ENCODE results near the gene ROBO1.

Gene ROBO1

DNA sequence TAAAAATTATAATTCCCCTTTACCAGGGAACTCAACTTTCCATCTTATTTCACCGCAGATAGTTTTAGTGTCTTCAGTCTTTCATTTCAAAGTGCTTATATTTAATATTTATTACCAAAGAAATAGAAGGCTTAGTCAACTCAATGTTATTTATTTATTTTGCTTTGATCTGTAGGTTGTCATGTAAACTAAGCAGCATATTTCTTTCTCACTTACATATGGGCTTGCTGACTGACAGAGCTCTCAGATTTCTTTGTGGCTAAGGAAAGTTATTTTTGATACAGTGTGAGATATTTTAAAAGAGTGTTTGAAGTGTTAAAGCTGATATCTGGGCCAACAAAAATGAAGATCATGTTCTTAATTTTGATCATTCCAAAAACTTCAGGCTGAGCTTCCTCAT lies 331.4 kb downstream of the ROBO1 start:
- no peak for DNase-seq

- no peak for DNase-seq
Measured at GRCh38 chr3:79427081-79427480, 340.7 kb downstream of the ROBO1 start.

DNA sequence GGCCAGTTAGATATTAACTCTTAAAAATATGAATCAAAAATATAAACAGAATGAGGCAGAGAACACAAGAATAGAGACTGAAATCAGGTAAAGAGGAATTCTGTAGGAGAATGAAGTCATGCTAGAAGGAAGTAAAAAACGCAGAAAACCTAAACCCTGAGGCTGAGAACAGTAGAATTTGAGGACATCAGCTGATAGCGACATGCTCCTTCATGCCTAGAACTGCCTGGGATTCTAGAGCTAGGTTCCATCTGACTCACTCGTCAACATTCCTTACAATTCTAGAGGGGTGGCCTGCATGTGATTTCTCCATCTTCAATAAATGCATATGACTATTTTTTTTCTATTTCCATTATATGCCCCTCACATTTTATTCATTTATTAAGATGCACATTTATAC lies 343.0 kb downstream of the ROBO1 start:
- DNase-seq, result no peak

- no peak for DNase-seq
Measured at GRCh38 chr3:79423417-79423816, 344.4 kb downstream of the ROBO1 start.

DNA sequence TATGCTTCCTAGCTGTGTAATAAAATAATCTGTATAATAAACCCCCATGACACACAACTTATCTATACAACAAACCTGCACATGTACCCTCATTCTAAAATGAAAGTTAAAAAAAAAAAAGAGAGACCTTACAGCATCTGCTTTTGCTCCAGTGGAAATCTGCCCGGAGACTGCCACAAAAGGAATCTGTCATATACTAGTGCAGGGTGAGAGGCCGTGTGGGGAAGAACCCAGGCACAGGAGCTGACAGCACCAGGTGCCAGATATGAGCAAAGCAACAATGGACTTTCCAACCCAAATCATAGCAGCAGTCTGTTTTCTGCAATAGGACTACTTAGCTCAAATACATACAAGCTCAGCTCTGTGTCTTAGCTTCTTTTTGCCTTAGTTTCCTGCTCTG lies 346.5 kb downstream of the ROBO1 start:
- no peak for DNase-seq

GRCh38 chr3:79418855-79419621 lies 348.8 kb downstream of the ROBO1 start:
- DNase-seq, result no peak

DNA sequence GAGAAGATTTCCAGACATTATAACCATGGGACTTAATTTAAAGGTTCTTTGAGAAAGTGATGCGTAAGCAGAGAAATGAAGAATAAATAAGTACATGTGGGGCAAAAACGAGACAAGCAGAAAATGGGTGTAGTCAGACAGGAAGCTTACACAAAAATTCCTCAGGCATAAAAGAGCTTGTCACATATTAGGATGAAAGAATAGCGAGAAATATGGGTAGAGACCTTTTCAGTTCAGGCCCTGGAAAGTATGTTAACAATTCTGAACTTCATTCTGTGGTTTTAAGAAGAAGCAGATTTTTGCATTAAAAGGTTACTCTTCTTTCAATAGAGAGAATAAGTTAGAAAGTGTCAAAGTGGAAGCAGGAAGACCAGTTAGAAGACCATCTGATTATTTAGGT lies 352.4 kb downstream of the ROBO1 start:
- DNase-seq, result no peak

- no peak for DNase-seq
Measured at GRCh38 chr3:79414806-79415205, 353.0 kb downstream of the ROBO1 start.

- DNase-seq, result no peak
Measured at GRCh38 chr3:79414035-79414434, 353.8 kb downstream of the ROBO1 start.

- DNase-seq, result no peak
Measured at GRCh38 chr3:79412537-79412936, 355.3 kb downstream of the ROBO1 start.

DNA sequence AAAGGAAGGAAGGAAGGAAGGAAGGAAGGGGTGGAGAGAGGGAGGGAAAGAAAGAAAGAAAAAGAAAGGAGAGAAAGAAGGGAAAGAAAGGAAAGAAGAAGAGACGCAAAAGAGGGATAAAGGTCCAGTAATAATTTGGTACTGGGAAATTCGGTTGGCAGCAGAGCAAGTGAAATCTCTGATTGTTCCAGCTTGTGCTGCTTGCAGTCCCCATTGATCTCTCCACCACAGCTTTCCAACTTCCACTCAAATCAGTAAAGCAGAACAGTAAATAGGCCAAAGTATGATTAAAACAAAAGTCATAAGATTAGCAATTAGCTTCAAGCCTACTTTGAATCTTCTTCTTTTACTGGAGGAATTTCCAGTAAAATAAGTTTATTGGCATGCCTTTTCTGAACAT lies 357.2 kb downstream of the ROBO1 start:
- no peak for DNase-seq

DNA sequence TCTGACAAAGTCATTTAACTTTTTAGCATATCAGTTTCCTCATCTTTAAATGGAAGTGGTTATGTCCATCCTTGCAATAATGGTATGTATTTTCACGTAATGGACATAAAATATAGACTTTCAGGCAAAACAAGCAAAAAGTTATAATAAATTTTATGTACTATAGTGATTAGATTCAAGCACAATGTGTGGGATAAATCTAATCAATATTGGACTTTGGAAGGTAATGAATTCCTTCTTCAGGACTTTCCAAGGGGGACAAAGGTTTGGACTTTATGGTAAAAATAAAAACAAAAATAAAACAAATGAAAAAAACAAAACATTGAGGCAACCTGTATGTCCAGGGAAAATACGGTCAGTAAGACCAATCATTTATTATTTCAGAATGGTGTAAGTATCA lies 357.7 kb downstream of the ROBO1 start:
- no peak for DNase-seq

DNA sequence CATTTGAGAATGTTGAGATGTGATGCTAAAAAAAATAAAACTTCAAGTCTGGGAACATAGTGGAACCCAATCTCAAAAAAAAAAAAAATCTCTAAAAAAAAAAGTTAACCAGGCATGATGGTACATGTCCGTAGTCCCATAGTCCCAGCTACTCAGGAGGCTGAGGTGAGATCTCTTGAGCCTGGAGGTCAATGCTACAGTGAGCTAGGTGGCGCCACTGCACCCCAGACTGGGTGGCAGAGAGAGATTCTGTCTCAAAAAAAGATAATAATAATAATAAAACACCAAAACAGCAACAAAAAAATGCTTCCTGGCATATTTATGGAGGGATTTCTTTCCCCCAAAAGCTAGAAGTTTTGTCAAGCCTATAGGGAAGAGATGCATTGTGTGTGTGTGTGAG lies 361.6 kb downstream of the ROBO1 start:
- DNase-seq, result no peak

DNA sequence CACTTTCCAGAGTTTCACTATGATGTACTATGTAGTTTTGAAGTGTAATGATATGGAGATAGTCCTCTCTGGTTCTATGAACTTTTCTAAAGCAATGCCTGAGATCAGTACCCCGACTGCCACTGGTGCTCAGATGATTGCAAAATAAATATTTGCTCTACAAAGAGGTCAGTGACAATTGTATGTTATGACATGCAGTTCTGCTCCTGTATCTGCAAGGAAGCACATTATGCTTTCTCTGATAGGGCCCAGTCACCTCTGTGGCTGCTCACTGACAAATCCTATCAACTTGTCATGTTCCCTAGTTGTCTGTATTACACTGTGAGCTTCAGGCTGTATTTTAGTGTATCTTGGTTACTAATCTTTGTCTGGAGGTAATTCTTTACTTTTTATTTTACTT lies 362.6 kb downstream of the ROBO1 start:
- no peak for DNase-seq

GRCh38 chr3:79396595-79396994 lies 371.2 kb downstream of the ROBO1 start:
- DNase-seq, result no peak

DNA sequence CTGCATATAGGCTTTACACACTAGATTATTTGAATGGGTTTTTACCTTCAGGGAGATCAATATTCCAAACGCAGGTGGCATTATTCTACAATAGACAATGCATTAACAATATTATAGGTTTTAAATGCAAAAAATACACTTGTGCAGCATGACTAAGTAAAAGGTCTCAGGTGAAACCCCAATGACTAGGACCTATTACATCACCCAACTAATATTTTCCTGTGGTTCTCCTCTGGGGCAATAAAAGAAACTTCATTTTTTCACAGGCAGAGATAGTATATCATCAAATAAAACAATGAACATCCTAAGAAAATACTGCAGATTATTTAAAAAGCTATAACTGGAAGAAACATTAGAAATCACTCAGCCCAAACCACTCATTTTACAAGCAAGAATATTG lies 375.3 kb downstream of the ROBO1 start:
- DNase-seq, result no peak

DNA sequence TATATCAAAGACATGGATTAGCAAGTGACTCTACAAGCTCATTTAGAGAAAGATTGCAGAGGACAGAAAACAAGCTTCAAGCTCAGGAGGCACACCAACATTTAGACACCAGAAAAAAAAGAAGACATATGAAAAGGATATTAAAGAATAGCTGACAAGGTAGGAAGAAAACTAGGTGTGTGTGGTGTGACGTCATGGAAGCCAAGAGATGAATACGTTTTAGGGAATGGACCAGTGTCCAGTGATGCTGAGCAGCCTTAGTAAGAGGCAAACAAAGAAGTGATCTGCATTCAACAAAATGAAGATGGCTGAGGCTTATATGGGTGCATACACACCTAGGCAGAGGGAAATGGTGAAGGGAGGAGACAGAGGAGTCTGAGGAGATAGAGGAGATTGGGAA lies 377.4 kb downstream of the ROBO1 start:
- no peak for DNase-seq

DNA sequence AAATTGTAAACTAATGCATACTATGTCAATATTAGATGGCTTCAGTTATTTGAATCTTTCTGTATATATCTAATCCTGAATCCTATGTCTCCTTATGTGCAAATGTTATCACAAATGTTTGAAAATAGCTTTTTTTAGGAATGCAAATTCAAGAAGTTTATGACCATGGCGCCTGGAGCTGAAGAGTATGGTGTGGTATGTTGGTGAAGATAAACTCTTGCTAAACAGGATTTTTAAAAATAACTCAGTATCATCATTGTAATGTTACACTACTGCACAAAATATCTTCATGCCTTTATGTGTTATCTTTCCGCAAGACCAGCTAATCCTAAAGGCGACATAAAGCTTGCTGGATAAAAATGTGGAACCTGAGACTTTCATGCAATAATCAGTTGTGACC lies 382.6 kb downstream of the ROBO1 start:
- DNase-seq, result no peak

- no peak for DNase-seq
Measured at GRCh38 chr3:79383402-79384012, 384.3 kb downstream of the ROBO1 start.

DNA sequence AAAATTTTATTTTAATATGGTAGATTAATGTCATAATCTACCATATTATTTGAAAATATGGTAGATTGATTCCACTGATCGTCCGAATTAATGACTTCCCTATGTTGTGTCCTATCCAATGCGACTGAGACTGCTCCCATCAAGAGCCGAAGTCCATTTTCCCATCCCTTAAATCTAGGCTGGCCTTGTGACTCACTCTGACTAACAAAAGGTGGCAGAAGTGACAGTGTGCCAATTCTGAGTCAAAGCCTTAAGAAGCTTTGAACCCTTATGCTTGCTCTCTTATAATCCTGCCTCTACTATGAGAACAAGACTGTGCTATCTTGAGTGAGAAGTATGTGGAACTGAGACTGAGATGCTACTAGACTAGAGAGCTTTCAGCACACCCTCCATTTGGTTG lies 387.2 kb downstream of the ROBO1 start:
- no peak for DNase-seq

DNA sequence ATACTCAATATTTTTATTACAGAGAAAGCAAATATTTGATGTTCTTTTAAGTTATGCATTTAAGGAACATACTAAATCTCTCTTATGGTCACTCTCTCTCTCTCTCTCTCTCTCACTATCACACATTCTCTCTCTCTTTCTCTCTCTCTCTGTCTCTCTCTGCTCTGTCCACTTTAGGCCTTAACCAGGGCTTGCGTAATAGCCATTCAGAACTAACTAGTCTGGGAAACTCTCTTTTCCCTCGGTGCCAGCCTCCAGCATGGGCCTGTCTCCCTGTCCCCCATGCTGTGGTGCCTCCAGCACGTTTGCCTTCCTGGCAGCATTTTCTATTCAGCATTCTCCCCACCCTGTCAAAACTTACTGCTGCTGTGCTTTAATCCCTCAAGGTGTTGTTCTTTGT lies 389.7 kb downstream of the ROBO1 start:
- no peak for DNase-seq

GRCh38 chr3:79369306-79369705 lies 398.5 kb downstream of the ROBO1 start:
- no peak for DNase-seq

GRCh38 chr3:79368403-79368802 lies 399.4 kb downstream of the ROBO1 start:
- DNase-seq, result no peak

DNA sequence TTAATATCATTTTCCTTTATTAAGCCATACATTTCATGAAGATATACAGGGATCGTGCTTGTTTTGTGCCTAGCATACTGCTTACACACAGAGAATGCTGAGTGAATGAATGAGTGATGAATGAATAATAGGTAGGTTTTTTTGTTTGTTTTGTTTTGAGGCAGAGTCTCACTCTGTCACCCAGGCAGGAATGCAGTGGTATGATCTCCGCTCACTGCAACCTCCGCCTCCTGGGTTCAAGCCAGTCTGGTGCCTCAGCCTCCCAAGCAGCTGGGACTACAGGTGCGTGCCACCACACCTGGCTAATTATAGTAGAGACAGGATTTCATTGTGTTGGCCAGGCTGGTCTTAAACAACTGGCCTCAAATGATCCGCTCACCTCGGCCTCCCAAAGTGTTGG lies 400.0 kb downstream of the ROBO1 start:
- DNase-seq, result no peak

- DNase-seq, result no peak
Measured at GRCh38 chr3:79367066-79367465, 400.7 kb downstream of the ROBO1 start.

Data from activated gamma-delta T cell treated with Interleukin-2 at 50 U/mL for 16 hours (primary cell).